A549 (cell line): ENCODE measurements around the gene KCNA4.

Source experiments
- CEBPB ChIP-seq, 2 experiments: fragments of >200 bp in 1 of 2; sonication (Bioruptor Twin) in 1 of 2; formaldehyde crosslinking in 1 of 2; IDR thresholded peaks; 2 replicates each; pipeline ENCODE4 v1.6.1; 2012 to 2016
- CTCF ChIP-seq: fragments of >200 bp; sonication (Bioruptor Twin); formaldehyde crosslinking; IDR thresholded peaks from 3 replicates; pipeline ENCODE4 v1.5.1; 2016
- EHMT2 ChIP-seq: fragments of 200-600 bp; sonication (generic); IDR thresholded peaks from 2 replicates; pipeline ENCODE4 v1.6.1; 2016; ENCODE audit warnings: antibody characterized with exemption, low read depth, mild to moderate bottlenecking, moderate library complexity
- FOSL2 ChIP-seq, 2 experiments: fragments of 450-650 bp in 1 of 2; fragments of >200 bp in 1 of 2; sonication (Bioruptor Twin) in 1 of 2; formaldehyde crosslinking; IDR thresholded peaks; 2 replicates each; pipeline versions ENCODE4 v1.5.0 to v1.6.1; 2016 to 2020; ENCODE audit warnings: mild to moderate bottlenecking in 1 of 2, moderate library complexity in 1 of 2
- JUN ChIP-seq, 2 experiments: fragments of >200 bp; sonication (Bioruptor Twin); formaldehyde crosslinking; IDR thresholded peaks; 2 replicates in 1 of 2; 3 replicates in 1 of 2; pipeline ENCODE4 v1.6.1; 2016 to 2017
- MAZ ChIP-seq: fragments of 150-350 bp; IDR thresholded peaks from 2 replicates; pipeline ENCODE4 v1.6.1; 2014; ENCODE audit warnings: antibody characterized with exemption, low read depth, low read length, borderline replicate concordance
- MYC ChIP-seq: IDR thresholded peaks from 2 replicates; pipeline ENCODE4 v1.6.1; 2012; ENCODE audit warnings: mild to moderate bottlenecking, inconsistent platforms, low read length, improper control_type of control experiment, borderline replicate concordance
- POLR2A ChIP-seq: IDR thresholded peaks from 2 replicates; pipeline ENCODE4 v1.6.1; 2012; ENCODE audit warnings: mild to moderate bottlenecking, low read length
- POLR2AphosphoS2 ChIP-seq: conservative IDR thresholded peaks from 2 replicates; pipeline ENCODE4 v1.6.1; 2012; ENCODE audit warnings: low read length, improper control_type of control experiment, inconsistent platforms
- RAD21 ChIP-seq, 2 experiments: fragments of >200 bp in 1 of 2; sonication (Bioruptor Twin) in 1 of 2; formaldehyde crosslinking in 1 of 2; IDR thresholded peaks in 1 of 2; conservative IDR thresholded peaks in 1 of 2; 2 replicates in 1 of 2; 3 replicates in 1 of 2; pipeline ENCODE4 v1.6.1; 2012 to 2018; ENCODE audit warnings: inconsistent platforms in 1 of 2
- RARB ChIP-seq: fragments of 250-450 bp; sonication (Bioruptor Pico); IDR thresholded peaks from 2 replicates; pipeline ENCODE4 v1.8.0; 2021; ENCODE audit warnings: mild to moderate bottlenecking, moderate library complexity
- REST ChIP-seq: fragments of 200-600 bp; sonication (generic); IDR thresholded peaks from 2 replicates; pipeline ENCODE4 v1.6.1; 2016; ENCODE audit warnings: antibody characterized with exemption, mild to moderate bottlenecking, moderate library complexity
- USF2 ChIP-seq: fragments of 450-650 bp; IDR thresholded peaks from 2 replicates; pipeline ENCODE4 v1.6.1; 2014; ENCODE audit warnings: antibody characterized with exemption
- TF ChIP-seq, protein P1 (sequence below): IDR thresholded peaks from 2 replicates; pipeline ENCODE4 v1.6.1; 2012

- no peak for TF ChIP-seq CTCF
- TF ChIP-seq RAD21 (conservative IDR thresholded peaks at IDR 0.05 in 1 of 2, IDR thresholded peaks at IDR 0.05 in 1 of 2): no peak
- TF ChIP-seq CEBPB (IDR thresholded peaks at IDR 0.05): no peak
- no peak for TF ChIP-seq JUN (IDR thresholded peaks at IDR 0.05)
- TF ChIP-seq FOSL2 (IDR thresholded peaks at IDR 0.05): no peak
- no peak for TF ChIP-seq FOSL2 (CRISPR knock-in tag; IDR thresholded peaks at IDR 0.05)
- TF ChIP-seq POLR2A: no peak
- TF ChIP-seq, protein P1, sequence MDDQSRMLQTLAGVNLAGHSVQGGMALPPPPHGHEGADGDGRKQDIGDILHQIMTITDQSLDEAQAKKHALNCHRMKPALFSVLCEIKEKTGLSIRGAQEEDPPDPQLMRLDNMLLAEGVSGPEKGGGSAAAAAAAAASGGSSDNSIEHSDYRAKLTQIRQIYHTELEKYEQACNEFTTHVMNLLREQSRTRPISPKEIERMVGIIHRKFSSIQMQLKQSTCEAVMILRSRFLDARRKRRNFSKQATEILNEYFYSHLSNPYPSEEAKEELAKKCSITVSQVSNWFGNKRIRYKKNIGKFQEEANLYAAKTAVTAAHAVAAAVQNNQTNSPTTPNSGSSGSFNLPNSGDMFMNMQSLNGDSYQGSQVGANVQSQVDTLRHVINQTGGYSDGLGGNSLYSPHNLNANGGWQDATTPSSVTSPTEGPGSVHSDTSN: no peak
- TF ChIP-seq POLR2AphosphoS2: no peak
- no peak for TF ChIP-seq USF2
- no peak for TF ChIP-seq REST
- TF ChIP-seq MAZ: no peak
- no peak for TF ChIP-seq RARB (CRISPR knock-in tag)
- no peak for TF ChIP-seq EHMT2
- TF ChIP-seq MYC: no peak
Observed at GRCh38 chr11:30018495-30018894, 1.7 kb upstream of the KCNA4 start.
